Prostate gland (tissue), 2 donors: ENCODE data around the gene TNFAIP8.

Experiments used
- POLR2A ChIP-seq: fragments of 450-650 bp; IDR thresholded peaks from one replicate; pipeline ENCODE4 v1.6.1; 2016; ENCODE audit warnings: antibody characterized with exemption, mild to moderate bottlenecking
- TF ChIP-seq, protein P1 (sequence below), 4 experiments: fragments of 200-600 bp in 2 of 4; fragments of 450-650 bp in 2 of 4; sonication (generic) in 2 of 4; IDR thresholded peaks; 1 replicate in 3 of 4; 2 replicates in 1 of 4; pipeline ENCODE4 v1.5.1; 2016 to 2019; ENCODE audit warnings: antibody characterized with exemption in 4 of 4, mild to moderate bottlenecking in 2 of 4, moderate library complexity in 2 of 4

DNA sequence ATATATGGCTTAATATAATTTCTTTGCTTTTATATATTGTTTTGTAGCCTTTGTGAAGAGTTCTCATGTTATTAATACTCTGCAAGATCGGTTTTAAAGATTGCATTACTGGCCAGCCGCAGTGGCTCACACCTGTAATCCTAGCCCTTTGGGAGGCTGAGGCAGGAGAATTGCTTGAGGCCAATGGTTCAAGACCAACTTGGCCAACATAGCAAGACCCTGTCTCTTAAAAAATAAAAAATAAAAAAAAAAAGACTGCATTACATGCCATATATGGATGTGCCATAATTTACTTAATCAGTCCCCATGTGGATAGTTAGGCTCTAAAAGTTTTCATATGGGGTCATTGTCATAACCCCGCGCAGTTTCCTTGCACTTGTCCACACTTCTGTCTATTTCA is 31.0 kb upstream of the TNFAIP8 start:
- TF ChIP-seq, protein P1, sequence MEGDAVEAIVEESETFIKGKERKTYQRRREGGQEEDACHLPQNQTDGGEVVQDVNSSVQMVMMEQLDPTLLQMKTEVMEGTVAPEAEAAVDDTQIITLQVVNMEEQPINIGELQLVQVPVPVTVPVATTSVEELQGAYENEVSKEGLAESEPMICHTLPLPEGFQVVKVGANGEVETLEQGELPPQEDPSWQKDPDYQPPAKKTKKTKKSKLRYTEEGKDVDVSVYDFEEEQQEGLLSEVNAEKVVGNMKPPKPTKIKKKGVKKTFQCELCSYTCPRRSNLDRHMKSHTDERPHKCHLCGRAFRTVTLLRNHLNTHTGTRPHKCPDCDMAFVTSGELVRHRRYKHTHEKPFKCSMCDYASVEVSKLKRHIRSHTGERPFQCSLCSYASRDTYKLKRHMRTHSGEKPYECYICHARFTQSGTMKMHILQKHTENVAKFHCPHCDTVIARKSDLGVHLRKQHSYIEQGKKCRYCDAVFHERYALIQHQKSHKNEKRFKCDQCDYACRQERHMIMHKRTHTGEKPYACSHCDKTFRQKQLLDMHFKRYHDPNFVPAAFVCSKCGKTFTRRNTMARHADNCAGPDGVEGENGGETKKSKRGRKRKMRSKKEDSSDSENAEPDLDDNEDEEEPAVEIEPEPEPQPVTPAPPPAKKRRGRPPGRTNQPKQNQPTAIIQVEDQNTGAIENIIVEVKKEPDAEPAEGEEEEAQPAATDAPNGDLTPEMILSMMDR (IDR thresholded peaks at IDR 0.05): no peak
- no peak for TF ChIP-seq POLR2A
